IMR-90 (cell line): ENCODE results near the gene TMEM63A. TPM values are rescaled to one million over a fixed set of nuclear protein-coding genes. Genes with fewer than 3 reads are reported as not detected.
A peak's percentile ranks its signal among the peaks of the same experiment; 100 is the strongest.

Experiments
- ATAC-seq: fragments of 200-7000 bp; cut with Tn5 transposase; 2 replicates; pipeline ENCODE4 v1.9.1; 2020; ENCODE audit warnings: low read depth, mild to moderate bottlenecking, moderate library complexity
- BruUV-seq: library from RNA; stranded (reverse); fragments of 400-500 nt; replicated peaks from 2 replicates; lab custom pipeline; 2021; lab: Mats Ljungman, UMichigan
- CTCF ChIA-PET: fragments of 300-600 bp; formaldehyde crosslinking; extraction: SDS; loops from one replicate; lab custom pipeline; 2021; ENCODE audit warnings: antibody characterized with exemption; lab: Yijun Ruan, JAX
- POLR2A ChIA-PET: fragments of 300-600 bp; sonication (Branson Sonifier 250); formaldehyde crosslinking; loops from one replicate; lab custom pipeline; 2022; ENCODE audit warnings: antibody characterized with exemption; ENCODE audit not compliant: unreplicated experiment; lab: Charles Lee
- DNase-seq: peaks from one replicate; pipeline ENCODE4 v3.0.0; 2013
- H2AFZ ChIP-seq: replicated peaks from 2 replicates; pipeline ENCODE3; 2013; ENCODE audit warnings: low read length, mild to moderate bottlenecking; ENCODE audit not compliant: poor library complexity
- H2AK5ac ChIP-seq: 2 replicates; pipeline ENCODE4 v1.6.1; 2013; ENCODE audit warnings: low read depth, low read length, inconsistent platforms
- H2AK9ac ChIP-seq: replicated peaks from 2 replicates; pipeline ENCODE3; 2013; ENCODE audit warnings: mild to moderate bottlenecking, low read depth, low read length, moderate library complexity; ENCODE audit not compliant: poor library complexity
- H2BK120ac ChIP-seq: 2 replicates; pipeline ENCODE4 v1.6.1; 2013; ENCODE audit warnings: low read depth, low read length, inconsistent platforms
- H2BK15ac ChIP-seq: 3 replicates; pipeline ENCODE4 v1.6.1; 2013; ENCODE audit warnings: low read depth, low read length, inconsistent platforms
- H2BK20ac ChIP-seq: 2 replicates; pipeline ENCODE4 v1.6.1; 2013; ENCODE audit warnings: low read depth, mild to moderate bottlenecking, inconsistent platforms, low read length, moderate library complexity
- H2BK5ac ChIP-seq: 2 replicates; pipeline ENCODE4 v1.6.1; 2013; ENCODE audit warnings: mild to moderate bottlenecking, low read depth, low read length, inconsistent platforms; ENCODE audit not compliant: poor library complexity, severe bottlenecking
- H3K14ac ChIP-seq: replicated peaks from 2 replicates; pipeline ENCODE4 v1.6.1; 2013; ENCODE audit warnings: low read depth, low read length, inconsistent platforms
- H3K18ac ChIP-seq: 2 replicates; pipeline ENCODE4 v1.6.1; 2013; ENCODE audit warnings: low read depth, low read length, control low read depth
- H3K23ac ChIP-seq: 2 replicates; pipeline ENCODE4 v1.6.1; 2013; ENCODE audit warnings: low read depth, low read length, inconsistent platforms
- H3K27ac ChIP-seq: 2 replicates; pipeline ENCODE4 v1.5.1; 2013; ENCODE audit warnings: mild to moderate bottlenecking, control low read depth, low read length; ENCODE audit not compliant: insufficient read depth
- H3K27me3 ChIP-seq: 2 replicates; pipeline ENCODE4 v1.6.1; 2013; ENCODE audit warnings: low read length; ENCODE audit not compliant: control insufficient read depth, insufficient read depth
- H3K36me3 ChIP-seq: 2 replicates; pipeline ENCODE4 v1.6.1; 2013; ENCODE audit warnings: low read length, mixed read lengths; ENCODE audit not compliant: control insufficient read depth, insufficient read depth
- H3K4ac ChIP-seq: 2 replicates; pipeline ENCODE4 v1.6.1; 2013; ENCODE audit warnings: low read depth, low read length, inconsistent platforms
- H3K4me1 ChIP-seq: 2 replicates; pipeline ENCODE4 v1.6.1; 2013; ENCODE audit warnings: low read length, mixed read lengths; ENCODE audit not compliant: control insufficient read depth, insufficient read depth
- H3K4me2 ChIP-seq: 2 replicates; pipeline ENCODE4 v1.6.1; 2013; ENCODE audit warnings: low read depth, mild to moderate bottlenecking, control low read depth, low read length, moderate library complexity
- H3K4me3 ChIP-seq: 2 replicates; pipeline ENCODE4 v1.5.1; 2013; ENCODE audit warnings: low read depth, mild to moderate bottlenecking, control low read depth, low read length, moderate library complexity; ENCODE audit not compliant: insufficient read depth
- H3K56ac ChIP-seq: 2 replicates; pipeline ENCODE4 v1.6.1; 2013; ENCODE audit warnings: low read length, inconsistent platforms; ENCODE audit not compliant: insufficient read depth; ENCODE audit errors: extremely low read depth
- H3K79me1 ChIP-seq, 2 experiments: 2 replicates each; pipeline ENCODE4 v1.6.1; 2013; ENCODE audit warnings: low read length in 2 of 2, inconsistent platforms in 1 of 2, low read depth in 1 of 2
- H3K9ac ChIP-seq: 2 replicates; pipeline ENCODE4 v1.6.1; 2013; ENCODE audit warnings: low read depth, low read length, control low read depth
- H3K9me1 ChIP-seq: 2 replicates; pipeline ENCODE4 v1.6.1; 2013; ENCODE audit warnings: low read length, inconsistent platforms; ENCODE audit not compliant: insufficient read depth
- H3K9me3 ChIP-seq: 2 replicates; pipeline ENCODE4 v1.6.1; 2013; ENCODE audit warnings: low read length; ENCODE audit not compliant: control insufficient read depth, insufficient read depth
- H4K20me1 ChIP-seq: 2 replicates; pipeline ENCODE4 v1.6.1; 2013; ENCODE audit warnings: low read length, inconsistent platforms; ENCODE audit not compliant: insufficient read depth
- H4K5ac ChIP-seq: 2 replicates; pipeline ENCODE4 v1.6.1; 2013; ENCODE audit warnings: mild to moderate bottlenecking, low read depth, low read length, control low read depth
- H4K8ac ChIP-seq, 2 experiments: 2 replicates each; pipeline ENCODE4 v1.6.1; 2013; ENCODE audit warnings: low read depth in 2 of 2, low read length in 2 of 2, control low read depth in 1 of 2, inconsistent platforms in 1 of 2
- H4K91ac ChIP-seq: 2 replicates; pipeline ENCODE4 v1.6.1; 2013; ENCODE audit warnings: low read depth, low read length, inconsistent platforms; ENCODE audit not compliant: insufficient read depth
- BHLHE40 ChIP-seq: fragments of 150-350 bp; IDR thresholded peaks from 2 replicates; pipeline ENCODE4 v1.6.1; 2016; ENCODE audit warnings: mild to moderate bottlenecking, low read depth, low read length
- CEBPB ChIP-seq: IDR thresholded peaks from 2 replicates; pipeline ENCODE4 v1.6.1; 2012; ENCODE audit warnings: low read depth, low read length, improper control_type of control experiment
- CHD1 ChIP-seq: IDR thresholded peaks from 2 replicates; pipeline ENCODE4 v1.6.1; 2012; ENCODE audit warnings: low read depth, low read length, improper control_type of control experiment
- FOS ChIP-seq: fragments of 150-350 bp; IDR thresholded peaks from 2 replicates; pipeline ENCODE4 v1.6.1; 2016; ENCODE audit warnings: low read depth, low read length
- MAFK ChIP-seq: IDR thresholded peaks from 2 replicates; pipeline ENCODE4 v1.6.1; 2012; ENCODE audit warnings: low read depth, low read length, improper control_type of control experiment
- MAZ ChIP-seq: IDR thresholded peaks from 2 replicates; pipeline ENCODE4 v1.6.1; 2012; ENCODE audit warnings: low read depth, mild to moderate bottlenecking, low read length, improper control_type of control experiment, moderate library complexity, borderline replicate concordance
- MXI1 ChIP-seq: IDR thresholded peaks from 2 replicates; pipeline ENCODE4 v1.6.1; 2012; ENCODE audit warnings: low read depth, mild to moderate bottlenecking, low read length, moderate library complexity, borderline replicate concordance
- NFE2L2 ChIP-seq: fragments of 150-350 bp; IDR thresholded peaks from 2 replicates; pipeline ENCODE4 v1.6.1; 2016; ENCODE audit warnings: low read depth, mild to moderate bottlenecking, low read length
- POLR2A ChIP-seq: IDR thresholded peaks from 2 replicates; pipeline ENCODE4 v1.6.1; 2012; ENCODE audit warnings: mild to moderate bottlenecking, low read depth, low read length
- RAD21 ChIP-seq: IDR thresholded peaks from 2 replicates; pipeline ENCODE4 v1.6.1; 2012; ENCODE audit warnings: low read length, improper control_type of control experiment
- RCOR1 ChIP-seq: IDR thresholded peaks from 2 replicates; pipeline ENCODE4 v1.6.1; 2012; ENCODE audit warnings: mild to moderate bottlenecking, low read length, improper control_type of control experiment; ENCODE audit not compliant: insufficient replicate concordance
- RFX5 ChIP-seq: IDR thresholded peaks from 2 replicates; pipeline ENCODE4 v1.8.0; 2012; ENCODE audit warnings: low read depth, mild to moderate bottlenecking, low read length, moderate library complexity
- SMC3 ChIP-seq: fragments of 150-350 bp; IDR thresholded peaks from 2 replicates; pipeline ENCODE4 v1.6.1; 2016; ENCODE audit warnings: low read depth, mild to moderate bottlenecking, antibody characterized with exemption, low read length, moderate library complexity
- WGBS, 2 experiments: methylation state at CpG; one replicate each; pipeline versions ENCODE4 v1.1.5 to v1.1.7; 2013; ENCODE audit warnings: missing lambda C conversion rate in 2 of 2; ENCODE audit not compliant: insufficient read length in 1 of 2; ENCODE audit errors: extremely low coverage in 2 of 2; 5-methylcytosine and 5-hydroxymethylcytosine counted together
- dilution Hi-C: fragments of 300-500 bp; cut with HindIII; formaldehyde crosslinking; loops from one replicate; pipeline ENCODE4 v1.14.3; 2018; ENCODE audit warnings: low sequenced_read_pairs; ENCODE audit not compliant: unreplicated experiment
- in situ Hi-C: fragments of 300-500 bp; cut with MboI; formaldehyde crosslinking; loops from 3 replicates; pipeline ENCODE4 v1.14.3; 2019; ENCODE audit warnings: low sequenced_read_pairs, inconsistent platforms, mixed read lengths
- intact Hi-C: fragments of 100-400 bp; cut with micrococcal nuclease; formaldehyde crosslinking; loops from 2 replicates; pipeline ENCODE4 v1.10.0; 2022
- polyA plus RNA-seq, 3 experiments: library from polyadenylated mRNA; depleted of rRNA; stranded (reverse); fragments of >200 nt; gene quantifications; 2 replicates each; pipeline ENCODE4 v1.2.3, GENCODE V29; 2012; ENCODE audit warnings: low replicate concordance in 1 of 3
- total RNA-seq: library from RNA; depleted of rRNA; stranded (reverse); fragments of >200 nt; gene quantifications from 2 replicates; pipeline ENCODE4 v1.2.3, GENCODE V29; 2012
- TF ChIP-seq, protein P1 (sequence below): fragments of 150-350 bp; IDR thresholded peaks from 2 replicates; pipeline ENCODE4 v1.6.1; 2017; ENCODE audit warnings: mild to moderate bottlenecking, antibody characterized with exemption, low read length, low read depth
- TF ChIP-seq, protein P2 (sequence below): fragments of 150-350 bp; IDR thresholded peaks from 2 replicates; pipeline ENCODE4 v1.6.1; 2016; ENCODE audit warnings: low read depth, mild to moderate bottlenecking, low read length, moderate library complexity, borderline replicate concordance
- TF ChIP-seq, protein P3 (sequence below): conservative IDR thresholded peaks from 2 replicates; pipeline ENCODE4 v1.5.1; 2012; ENCODE audit warnings: mild to moderate bottlenecking, low read depth, low read length, improper control_type of control experiment

TMEM63A gene
- total and polyA plus RNA-seq, 2 of the 4 experiments (the other 2 are of a cell fraction), result 4.7 to 23.3 TPM

DNA sequence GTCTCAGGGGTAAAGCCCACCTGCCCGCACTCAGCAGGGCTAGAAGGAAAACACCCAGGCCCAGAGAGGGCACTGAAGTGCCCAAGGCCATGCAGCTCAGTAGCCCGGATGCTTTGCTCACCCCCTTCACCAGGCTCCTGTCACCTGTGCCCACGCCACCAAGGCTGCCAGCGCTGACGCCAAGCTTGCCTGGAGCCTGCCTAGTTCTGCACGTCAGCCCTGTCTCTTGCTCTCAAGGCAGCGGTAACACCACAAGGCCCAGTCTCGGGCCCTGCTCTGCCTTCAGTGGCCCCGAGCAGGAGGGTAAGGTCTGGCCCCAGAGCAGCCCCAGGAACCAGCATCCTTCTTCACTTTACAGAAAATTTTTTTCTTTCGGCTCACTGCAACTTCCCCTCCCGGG lies 7.7 kb downstream of the TMEM63A start:
- Histone ChIP-seq H2AK5ac (no peak overlapping the region), H3K9me1 (peaks cover 12% of the 10 kb centered on the region), H2BK20ac (no peak overlapping the region), H2BK5ac (no peak overlapping the region), H2AFZ (no peak overlapping the region), H3K4ac (no peak overlapping the region), H2BK15ac (no peak overlapping the region), H3K9me3 (no peaks in the 10 kb centered on the region), H3K4me2 (no peak overlapping the region), H4K8ac (no peak overlapping the region), H3K79me1 (peaks cover 6 to 51% of the 10 kb centered on the region in 2 experiments), H3K27ac (no peak overlapping the region), H3K4me3 (no peak overlapping the region), H3K56ac (no peak overlapping the region), H2BK120ac (no peak overlapping the region), H2AK9ac (peak overlapping the region; percentile 44), H3K4me1 (no peaks in the 10 kb centered on the region), H4K5ac (no peak overlapping the region), H3K9ac (no peak overlapping the region), H4K91ac (no peak overlapping the region), H3K14ac (no peak overlapping the region), H3K27me3 (no peaks in the 10 kb centered on the region), H3K36me3 (peaks cover 38% of the 10 kb centered on the region), H4K20me1 (peaks cover 25% of the 10 kb centered on the region), H3K18ac (no peak overlapping the region), H3K23ac (no peak overlapping the region)
- intact Hi-C loops, result no loop called here
- no TSS peak for BruUV-seq
- CTCF ChIA-PET, result no interaction called here
- ATAC-seq (no peak), DNase-seq (no peak)
- 100% methylated on average over 3 of the region's 11 CpGs; no CpG with 5 or more reads in 1 of the 2 experiments for WGBS, 2 experiments
- dilution Hi-C loops, result no loop called here
- POLR2A ChIA-PET, result no interaction called here
- TF ChIP-seq RCOR1, result no peak
- no peak for TF ChIP-seq SMC3
- TF ChIP-seq MAZ, result no peak
- TF ChIP-seq, protein P1, sequence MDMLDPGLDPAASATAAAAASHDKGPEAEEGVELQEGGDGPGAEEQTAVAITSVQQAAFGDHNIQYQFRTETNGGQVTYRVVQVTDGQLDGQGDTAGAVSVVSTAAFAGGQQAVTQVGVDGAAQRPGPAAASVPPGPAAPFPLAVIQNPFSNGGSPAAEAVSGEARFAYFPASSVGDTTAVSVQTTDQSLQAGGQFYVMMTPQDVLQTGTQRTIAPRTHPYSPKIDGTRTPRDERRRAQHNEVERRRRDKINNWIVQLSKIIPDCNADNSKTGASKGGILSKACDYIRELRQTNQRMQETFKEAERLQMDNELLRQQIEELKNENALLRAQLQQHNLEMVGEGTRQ, result no peak
- TF ChIP-seq BHLHE40, result no peak
- no peak for TF ChIP-seq RAD21
- no peak for TF ChIP-seq FOS
- no peak for TF ChIP-seq NFE2L2
- TF ChIP-seq CEBPB, result no peak
- no peak for TF ChIP-seq MXI1
- no peak for TF ChIP-seq RFX5
- no peak for TF ChIP-seq CHD1
- no peak for TF ChIP-seq MAFK
- TF ChIP-seq, protein P2, sequence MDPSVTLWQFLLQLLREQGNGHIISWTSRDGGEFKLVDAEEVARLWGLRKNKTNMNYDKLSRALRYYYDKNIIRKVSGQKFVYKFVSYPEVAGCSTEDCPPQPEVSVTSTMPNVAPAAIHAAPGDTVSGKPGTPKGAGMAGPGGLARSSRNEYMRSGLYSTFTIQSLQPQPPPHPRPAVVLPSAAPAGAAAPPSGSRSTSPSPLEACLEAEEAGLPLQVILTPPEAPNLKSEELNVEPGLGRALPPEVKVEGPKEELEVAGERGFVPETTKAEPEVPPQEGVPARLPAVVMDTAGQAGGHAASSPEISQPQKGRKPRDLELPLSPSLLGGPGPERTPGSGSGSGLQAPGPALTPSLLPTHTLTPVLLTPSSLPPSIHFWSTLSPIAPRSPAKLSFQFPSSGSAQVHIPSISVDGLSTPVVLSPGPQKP, result no peak
- TF ChIP-seq, protein P3, sequence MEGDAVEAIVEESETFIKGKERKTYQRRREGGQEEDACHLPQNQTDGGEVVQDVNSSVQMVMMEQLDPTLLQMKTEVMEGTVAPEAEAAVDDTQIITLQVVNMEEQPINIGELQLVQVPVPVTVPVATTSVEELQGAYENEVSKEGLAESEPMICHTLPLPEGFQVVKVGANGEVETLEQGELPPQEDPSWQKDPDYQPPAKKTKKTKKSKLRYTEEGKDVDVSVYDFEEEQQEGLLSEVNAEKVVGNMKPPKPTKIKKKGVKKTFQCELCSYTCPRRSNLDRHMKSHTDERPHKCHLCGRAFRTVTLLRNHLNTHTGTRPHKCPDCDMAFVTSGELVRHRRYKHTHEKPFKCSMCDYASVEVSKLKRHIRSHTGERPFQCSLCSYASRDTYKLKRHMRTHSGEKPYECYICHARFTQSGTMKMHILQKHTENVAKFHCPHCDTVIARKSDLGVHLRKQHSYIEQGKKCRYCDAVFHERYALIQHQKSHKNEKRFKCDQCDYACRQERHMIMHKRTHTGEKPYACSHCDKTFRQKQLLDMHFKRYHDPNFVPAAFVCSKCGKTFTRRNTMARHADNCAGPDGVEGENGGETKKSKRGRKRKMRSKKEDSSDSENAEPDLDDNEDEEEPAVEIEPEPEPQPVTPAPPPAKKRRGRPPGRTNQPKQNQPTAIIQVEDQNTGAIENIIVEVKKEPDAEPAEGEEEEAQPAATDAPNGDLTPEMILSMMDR, result no peak
- no peak for TF ChIP-seq POLR2A
- in situ Hi-C loops, result no loop called here
